GM10248 (cell line): ENCODE data around the gene CEP131.
A peak's percentile ranks its signal among the peaks of the same experiment; 100 is the strongest.

Experiments
- CTCF ChIA-PET: fragments of 300-600 bp; sonication (Branson Sonifier 250); formaldehyde crosslinking; extraction: SDS; loops from one replicate; lab custom pipeline; 2021; ENCODE audit warnings: antibody characterized with exemption; lab: Yijun Ruan, JAX
- POLR2A ChIA-PET: fragments of 350-650 bp; sonication (Branson Sonifier 250); formaldehyde crosslinking; extraction: SDS; loops from one replicate; lab custom pipeline; 2020; ENCODE audit warnings: antibody characterized with exemption; lab: Yijun Ruan, JAX
- DNase-seq: peaks from one replicate; pipeline ENCODE4 v3.0.0; 2012; ENCODE audit errors: extremely low spot score
- CTCF ChIP-seq: IDR thresholded peaks from 2 replicates; pipeline ENCODE4 v1.5.1; 2012; ENCODE audit warnings: mild to moderate bottlenecking, low read depth; ENCODE audit errors: extremely low read depth, missing control alignments, control extremely low read depth

The CEP131 gene

GRCh38 chr17:81231766-81232581, 9.2 kb upstream of the CEP131 start:
- no peak for TF ChIP-seq CTCF
- no peak for DNase-seq
- ChIA-PET POLR2A (no interaction called here), CTCF (interaction anchor here (0.8 kb wide), 1 partner anchor 9 kb away, joined by 3 read pairs; the partner anchor contains the start of gene CEP131)

- POLR2A ChIA-PET, result no interaction called here
- CTCF ChIA-PET, result interaction anchor here (0.8 to 2.9 kb wide), 3 partner anchors 8 to 89 kb away, joined by 3 to 14 read pairs (median 11); partner anchors contain the start of genes CEP131, NDUFAF8 and TEPSIN
- no peak for DNase-seq
- no peak for TF ChIP-seq CTCF
Measured at GRCh38 chr17:81231121-81231645, 8.4 kb upstream of the CEP131 start.

- CTCF ChIA-PET, result interaction anchor here (0.9 to 2.9 kb wide), 5 partner anchors 9 to 289 kb away, joined by 3 to 14 read pairs (median 5); partner anchors contain the start of genes NDUFAF8 and TEPSIN
- no peak for DNase-seq
- POLR2A ChIA-PET, result no interaction called here
- TF ChIP-seq CTCF, result peak; percentile 34
Measured at GRCh38 chr17:81230043-81230820, 7.5 kb upstream of the CEP131 start.

GRCh38 chr17:81229666-81229920, 6.8 kb upstream of the CEP131 start:
- TF ChIP-seq CTCF, result no peak
- CTCF ChIA-PET, result interaction anchor here (0.9 to 2.9 kb wide), 5 partner anchors 10 to 289 kb away, joined by 3 to 14 read pairs (median 5); partner anchors contain the start of genes NDUFAF8 and TEPSIN
- POLR2A ChIA-PET, result no interaction called here
- no peak for DNase-seq

- CTCF ChIA-PET, result interaction anchor here (0.6 to 2.9 kb wide), 5 partner anchors 10 to 256 kb away, joined by 3 to 14 read pairs (median 5); partner anchors contain the start of genes NDUFAF8 and TEPSIN
- no peak for TF ChIP-seq CTCF
- POLR2A ChIA-PET, result interaction anchor here (0.6 kb wide), 1 partner anchor 278 kb away, joined by 9 read pairs; no protein-coding TSS in a partner anchor
- no peak for DNase-seq
Measured at GRCh38 chr17:81228834-81229665, 6.3 kb upstream of the CEP131 start.
